Measurements from ENCODE around the gene PTPN23. TPM values are rescaled to one million over a fixed set of nuclear protein-coding genes. Genes with fewer than 3 reads are reported as not detected.

PTPN23 gene
- total and polyA plus RNA-seq, 11 donors, result 11.0 to 30.3 (median 17.4) TPM

- intact Hi-C loops (cut with DNase I), result no loop called here
- Histone ChIP-seq H3K27me3 (no peaks in the 10 kb centered on the region), H3K4me1 (no peaks in the 10 kb centered on the region), H3K36me3 (peaks cover 0 to 84% (median 63%) of the 10 kb centered on the region in 9 donors), H3K9me3 (no peaks in the 10 kb centered on the region), H3K27ac (no peak overlapping the region), H3K4me3 (no peak overlapping the region)
- DNase-seq, result no peak
- no peak for ATAC-seq
- 79 to 94% (median 88%) methylated on average over 6 of the region's 6 CpGs for WGBS, 4 donors
- TF ChIP-seq POLR2A (IDR thresholded peaks at IDR 0.05), result no peak
- TF ChIP-seq, protein P1, sequence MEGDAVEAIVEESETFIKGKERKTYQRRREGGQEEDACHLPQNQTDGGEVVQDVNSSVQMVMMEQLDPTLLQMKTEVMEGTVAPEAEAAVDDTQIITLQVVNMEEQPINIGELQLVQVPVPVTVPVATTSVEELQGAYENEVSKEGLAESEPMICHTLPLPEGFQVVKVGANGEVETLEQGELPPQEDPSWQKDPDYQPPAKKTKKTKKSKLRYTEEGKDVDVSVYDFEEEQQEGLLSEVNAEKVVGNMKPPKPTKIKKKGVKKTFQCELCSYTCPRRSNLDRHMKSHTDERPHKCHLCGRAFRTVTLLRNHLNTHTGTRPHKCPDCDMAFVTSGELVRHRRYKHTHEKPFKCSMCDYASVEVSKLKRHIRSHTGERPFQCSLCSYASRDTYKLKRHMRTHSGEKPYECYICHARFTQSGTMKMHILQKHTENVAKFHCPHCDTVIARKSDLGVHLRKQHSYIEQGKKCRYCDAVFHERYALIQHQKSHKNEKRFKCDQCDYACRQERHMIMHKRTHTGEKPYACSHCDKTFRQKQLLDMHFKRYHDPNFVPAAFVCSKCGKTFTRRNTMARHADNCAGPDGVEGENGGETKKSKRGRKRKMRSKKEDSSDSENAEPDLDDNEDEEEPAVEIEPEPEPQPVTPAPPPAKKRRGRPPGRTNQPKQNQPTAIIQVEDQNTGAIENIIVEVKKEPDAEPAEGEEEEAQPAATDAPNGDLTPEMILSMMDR (IDR thresholded peaks at IDR 0.05), result no peak
These were observed 47.8 kb downstream of the PTPN23 start for GRCh38 chr3:47428662-47429061.

- Histone ChIP-seq H3K36me3 (peaks cover 0 to 84% (median 65%) of the 10 kb centered on the region in 9 donors), H3K4me3 (no peak overlapping the region), H3K27me3 (no peaks in the 10 kb centered on the region), H3K9me3 (no peaks in the 10 kb centered on the region), H3K27ac (no peak overlapping the region), H3K4me1 (no peaks in the 10 kb centered on the region)
- intact Hi-C loops (cut with DNase I), result no loop called here
- 93 to 98% (median 95%) methylated on average over 9 of the region's 9 CpGs for WGBS, 4 donors
- ATAC-seq (no peak), DNase-seq (no peak)
- TF ChIP-seq, protein P1 (IDR thresholded peaks at IDR 0.05), result no peak
- TF ChIP-seq POLR2A (IDR thresholded peaks at IDR 0.05), result no peak
These were observed 48.9 kb downstream of the PTPN23 start for GRCh38 chr3:47429476-47430270.

DNA sequence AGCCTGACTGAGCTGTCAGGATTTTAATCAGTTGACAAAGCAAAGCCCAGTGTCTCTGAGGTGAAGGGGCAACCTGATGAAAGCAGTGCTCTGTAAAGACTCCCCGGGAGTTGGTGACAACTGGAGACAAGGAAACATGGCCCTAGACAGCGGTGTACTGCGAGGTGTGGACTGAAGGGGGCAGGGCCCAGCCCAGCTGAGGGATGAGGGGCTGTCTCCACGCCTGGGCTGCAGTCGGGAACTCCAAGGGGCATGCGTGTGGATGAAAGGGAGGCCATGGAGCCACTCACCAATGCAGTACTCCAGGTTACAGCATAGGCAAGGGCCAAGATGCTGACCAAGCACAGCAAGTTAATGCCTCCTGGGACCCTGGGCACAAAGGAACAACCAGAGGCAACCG is 49.8 kb downstream of the PTPN23 start:
- Histone ChIP-seq H3K27me3 (no peaks in the 10 kb centered on the region), H3K4me1 (no peaks in the 10 kb centered on the region), H3K9me3 (no peaks in the 10 kb centered on the region), H3K36me3 (peaks cover 0 to 80% (median 61%) of the 10 kb centered on the region in 9 donors), H3K27ac (no peak overlapping the region), H3K4me3 (no peak overlapping the region)
- WGBS, 4 donors, result 73 to 77% (median 75%) methylated on average over 7 of the region's 7 CpGs
- intact Hi-C loops (cut with DNase I), result no loop called here
- DNase-seq (no peak), ATAC-seq (peak in 1 of 4 donors; percentile 21)
- TF ChIP-seq POLR2A (IDR thresholded peaks at IDR 0.05), result no peak
- TF ChIP-seq, protein P1 (IDR thresholded peaks at IDR 0.05), result no peak

GRCh38 chr3:47431225-47431624 is 50.4 kb downstream of the PTPN23 start:
- H3K27me3 ChIP-seq, result no peaks in the 10 kb centered on the region
- no peak for TF ChIP-seq POLR2A (IDR thresholded peaks at IDR 0.05)
- TF ChIP-seq, protein P1 (IDR thresholded peaks at IDR 0.05), result no peak
- peaks cover 0 to 74% (median 55%) of the 10 kb centered on the region in 9 donors for H3K36me3 ChIP-seq
- WGBS, 4 donors, result 79 to 90% (median 88%) methylated on average over 3 of the region's 3 CpGs
- no peaks in the 10 kb centered on the region for H3K9me3 ChIP-seq
- no peak overlapping the region for H3K27ac ChIP-seq
- intact Hi-C loops (cut with DNase I), result no loop called here
- H3K4me3 ChIP-seq, result no peak overlapping the region
- no peaks in the 10 kb centered on the region for H3K4me1 ChIP-seq
- ATAC-seq (no peak), DNase-seq (no peak)

Data from heart left ventricle (tissue), 16 donors.